B cell (primary cell): Measurements from ENCODE around the gene RAP1A. TPM values are rescaled to one million over a fixed set of nuclear protein-coding genes. Genes with fewer than 3 reads are reported as not detected.

Experiments used
- ATAC-seq: fragments of 200-7000 bp; cut with Tn5 transposase; one replicate; pipeline ENCODE4 v1.10.0; 2021; ENCODE audit warnings: low read depth, mild to moderate bottlenecking, moderate number of reproducible peaks, moderate library complexity
- CTCF ChIA-PET: fragments of 350-600 bp; sonication (Branson Sonifier 250); formaldehyde crosslinking; loops from one replicate; lab custom pipeline; 2021; ENCODE audit warnings: antibody characterized with exemption, inconsistent platforms; lab: Charles Lee
- POLR2A ChIA-PET: fragments of 350-600 bp; sonication (Branson Sonifier 250); formaldehyde crosslinking; loops from one replicate; lab custom pipeline; 2021; ENCODE audit warnings: antibody characterized with exemption; lab: Charles Lee
- DNase-seq: peaks from one replicate; pipeline ENCODE4 v3.0.0; 2013
- H2AFZ ChIP-seq: 2 replicates; pipeline ENCODE4 v1.6.1; 2012; ENCODE audit warnings: mild to moderate bottlenecking, low read depth, low read length; ENCODE audit not compliant: insufficient read depth, poor library complexity, severe bottlenecking
- H3K27ac ChIP-seq, 2 donors: 1 replicate in 1 of 2; 2 replicates in 1 of 2; pipeline ENCODE4 v1.5.1; 2012 to 2013; ENCODE audit warnings: low read length in 2 of 2, mild to moderate bottlenecking in 2 of 2, moderate library complexity in 1 of 2
- H3K27me3 ChIP-seq, 4 experiments: fragments of 200-600 bp in 1 of 4; sonication (generic) in 1 of 4; replicated peaks in 1 of 4; 1 replicate in 2 of 4; 2 replicates in 2 of 4; pipeline versions ENCODE4 v1.6.1 to v1.7.0; 2013 to 2016; ENCODE audit warnings: low read length in 3 of 4, mild to moderate bottlenecking in 2 of 4, mixed read lengths in 1 of 4, moderate library complexity in 1 of 4; ENCODE audit not compliant: insufficient read depth in 4 of 4, control insufficient read depth in 3 of 4; ENCODE audit errors: control extremely low read depth in 1 of 4
- H3K36me3 ChIP-seq, 2 experiments: replicated peaks in 1 of 2; 1 replicate in 1 of 2; 2 replicates in 1 of 2; pipeline versions ENCODE4 v1.6.1 to v1.7.1; 2013; ENCODE audit warnings: low read length in 1 of 2; ENCODE audit not compliant: insufficient read depth in 2 of 2, control insufficient read depth in 1 of 2; ENCODE audit errors: control extremely low read depth in 1 of 2, extremely low read depth in 1 of 2
- H3K4me1 ChIP-seq, 2 donors: fragments of 200-600 bp in 1 of 2; sonication (generic) in 1 of 2; 1 replicate in 1 of 2; 2 replicates in 1 of 2; pipeline versions ENCODE4 v1.5.1 to v1.6.1; 2013 to 2017; ENCODE audit warnings: low read length in 2 of 2; ENCODE audit not compliant: control insufficient read depth in 2 of 2, insufficient read depth in 2 of 2
- H3K4me2 ChIP-seq: replicated peaks from 2 replicates; pipeline ENCODE3; 2012; ENCODE audit warnings: mild to moderate bottlenecking, low read depth, low read length; ENCODE audit not compliant: poor library complexity, severe bottlenecking
- H3K4me3 ChIP-seq, 5 experiments: fragments of 200-600 bp in 1 of 5; sonication (generic) in 1 of 5; 1 replicate in 3 of 5; 2 replicates in 2 of 5; pipeline versions ENCODE4 v1.5.1 to v1.7.0; 2011 to 2016; ENCODE audit warnings: low read length in 4 of 5, mild to moderate bottlenecking in 4 of 5, low read depth in 2 of 5, control low read depth in 1 of 5, moderate library complexity in 1 of 5; ENCODE audit not compliant: insufficient read depth in 1 of 5; ENCODE audit errors: control extremely low read depth in 1 of 5, extremely low read depth in 1 of 5
- H3K79me2 ChIP-seq: fragments of 200-600 bp; sonication (generic); one replicate; pipeline ENCODE4 v1.6.0; 2016; ENCODE audit warnings: low read length; ENCODE audit not compliant: control insufficient read depth, insufficient read depth
- H3K9ac ChIP-seq: fragments of 200-600 bp; sonication (generic); 2 replicates; pipeline ENCODE4 v1.6.1; 2017; ENCODE audit warnings: mild to moderate bottlenecking, low read length, moderate library complexity
- H3K9me3 ChIP-seq, 3 donors: one replicate each; pipeline versions ENCODE4 v1.6.1 to v1.7.1; 2013; ENCODE audit warnings: low read length in 2 of 3; ENCODE audit not compliant: control insufficient read depth in 2 of 3, insufficient read depth in 1 of 3; ENCODE audit errors: control extremely low read depth in 1 of 3
- H4K20me1 ChIP-seq: 2 replicates; pipeline ENCODE4 v1.6.0; 2012; ENCODE audit warnings: mild to moderate bottlenecking, low read length; ENCODE audit not compliant: insufficient read depth, control insufficient read depth, poor library complexity, severe bottlenecking
- H3K27ac Mint-ChIP-seq: one replicate; pipeline ENCODE4 v1.8.0; 2021; ENCODE audit warnings: mixed read lengths
- H3K27me3 Mint-ChIP-seq: one replicate; pipeline ENCODE4 v1.8.0; 2021; ENCODE audit warnings: mixed read lengths
- H3K4me1 Mint-ChIP-seq: one replicate; pipeline ENCODE4 v1.8.0; 2021; ENCODE audit warnings: mixed read lengths
- H3K4me3 Mint-ChIP-seq: one replicate; pipeline ENCODE4 v1.8.0; 2021; ENCODE audit warnings: mixed read lengths
- H3K9me3 Mint-ChIP-seq: one replicate; pipeline ENCODE4 v1.8.0; 2022; ENCODE audit warnings: mixed read lengths; ENCODE audit not compliant: insufficient read depth
- CTCF ChIP-seq: fragments of 200-600 bp; IDR thresholded peaks from one replicate; pipeline ENCODE4 v1.8.0; 2022; ENCODE audit warnings: antibody characterized with exemption, mild to moderate bottlenecking
- EZH2 ChIP-seq: IDR thresholded peaks from 2 replicates; pipeline ENCODE4 v1.6.1; 2012; ENCODE audit warnings: borderline replicate concordance, low read depth, mild to moderate bottlenecking, moderate library complexity, low read length; ENCODE audit not compliant: insufficient read depth, poor library complexity, severe bottlenecking
- WGBS: methylation state at CpG from one replicate; pipeline ENCODE4 v1.1.5; 2013; ENCODE audit warnings: missing lambda C conversion rate; ENCODE audit not compliant: insufficient coverage; 5-methylcytosine and 5-hydroxymethylcytosine counted together
- intact Hi-C: fragments of 100-400 bp; cut with micrococcal nuclease; formaldehyde crosslinking; loops from one replicate; pipeline ENCODE4 v1.10.0; 2022
- polyA plus RNA-seq: library from polyadenylated mRNA; depleted of rRNA; stranded (reverse); fragments of >200 nt; gene quantifications from 2 replicates; pipeline ENCODE4 v1.2.3, GENCODE V29; 2012
- total RNA-seq, 2 donors: library from RNA; stranded (reverse); fragments of 120-200 nt in 1 of 2; gene quantifications; 1 replicate in 1 of 2; 2 replicates in 1 of 2; pipeline versions ENCODE4 v1.2.3 to v1.2.4, GENCODE V29; 2013 to 2022

Gene RAP1A
- total and polyA plus RNA-seq, 2 donors (not counting 1 experiment from before 2014, with no cell fraction given): 32.6 to 75.3 TPM

- Histone ChIP-seq H3K36me3 (no peaks in the 10 kb centered on the region), H3K9ac (peak overlapping the region; percentile 40), H2AFZ (no peak overlapping the region), H4K20me1 (no peaks in the 10 kb centered on the region), H3K4me3 (peak overlapping the region in 3 of 5 experiments; percentile 19 to 34 (median 28)), H3K79me2 (peaks cover 36% of the 10 kb centered on the region), H3K4me2 (peak overlapping the region; percentile 67), H3K27me3 (no peaks in the 10 kb centered on the region), H3K9me3 (no peaks in the 10 kb centered on the region), H3K27ac (peak overlapping the region; percentile 87 to 91), H3K4me1 (peaks cover 45 to 55% of the 10 kb centered on the region in 2 donors)
- Mint-ChIP-seq H3K4me3 (peak overlapping the region; percentile 78), H3K4me1 (peaks cover 45% of the 10 kb centered on the region), H3K27me3 (no peaks in the 10 kb centered on the region), H3K9me3 (no peaks in the 10 kb centered on the region), H3K27ac (peak overlapping the region; percentile 89)
- ChIA-PET POLR2A (interaction anchor here (0.7 to 3.1 kb wide), 14 partner anchors 9 to 652 kb away, joined by 3 to 33 read pairs (median 4); partner anchors contain the start of gene LRIF1), CTCF (interaction anchor here (0.8 to 2.4 kb wide), 15 partner anchors 11 to 153 kb away, joined by 3 to 29 read pairs (median 4); partner anchors contain the start of gene INKA2)
- no peak for TF ChIP-seq CTCF
- TF ChIP-seq EZH2: no peak
- intact Hi-C loops: loop anchor here (1.0 to 10.0 kb wide), 5 partner anchors 12 to 1341 kb away; partner anchors contain the start of genes CD53 and SLC16A1
- DNase-seq: peak; percentile 85
- 0% methylated on average over 3 of the region's 3 CpGs for whole genome bisulfite sequencing
- peak; percentile 37 for ATAC-seq
Measured at GRCh38 chr1:111615870-111616715, 3.5 kb upstream of the RAP1A start.
